Measurements from ENCODE around the gene RASSF7. TPM values are rescaled to one million over a fixed set of nuclear protein-coding genes. Genes with fewer than 3 reads are reported as not detected.
A peak's percentile ranks its signal among the peaks of the same experiment; 100 is the strongest.

The RASSF7 gene
- total RNA-seq, 4 donors from 2014 or later = 99.7 to 174 (median 139) TPM

DNA sequence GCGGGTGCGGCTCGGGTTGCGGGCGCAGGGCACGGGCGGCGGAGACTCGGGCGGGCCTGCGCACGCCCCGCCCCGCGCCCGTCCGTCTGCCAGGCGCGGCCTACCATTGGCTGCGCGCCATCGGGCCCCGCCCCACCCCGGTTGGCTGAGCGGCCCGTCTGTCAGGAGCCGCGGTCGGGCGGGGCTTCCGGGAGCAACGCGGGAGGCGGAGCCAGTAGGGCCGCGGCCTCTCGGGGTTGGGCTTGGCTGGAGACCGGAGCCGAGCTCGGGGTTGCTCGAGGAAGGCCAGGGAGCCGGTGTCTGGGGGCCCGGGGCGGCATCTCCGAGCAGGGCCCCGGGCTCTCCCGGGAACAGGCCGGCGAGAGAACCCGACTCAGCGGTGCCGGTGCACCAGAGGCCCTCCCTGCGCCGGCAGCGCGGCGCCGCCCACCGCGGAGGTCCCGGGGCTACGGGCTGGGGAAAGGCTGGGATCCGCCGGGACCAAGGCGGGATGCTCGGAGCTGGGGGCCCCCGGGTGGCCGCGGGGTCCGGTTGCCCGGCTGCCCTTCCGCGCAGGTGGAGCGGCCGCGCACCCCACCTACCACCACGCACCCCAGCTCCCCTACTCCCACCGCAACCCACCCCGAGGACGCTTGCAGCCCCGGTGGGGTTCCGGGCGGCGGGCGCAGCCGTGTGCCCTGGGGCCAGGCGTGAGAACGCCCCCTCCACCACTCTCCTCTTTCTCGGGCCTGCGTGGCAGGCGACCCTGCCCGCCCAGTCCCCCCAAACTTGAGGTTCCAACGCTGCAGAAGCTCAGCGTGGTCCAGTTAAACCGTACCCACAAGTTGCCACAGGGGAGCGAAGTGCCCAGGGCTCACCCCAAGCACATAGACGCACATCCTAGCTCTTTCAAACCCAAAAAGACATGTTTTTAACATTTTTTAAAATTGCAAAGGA, 25.0 kb upstream of the RASSF7 start, which contains the start of gene HRAS:
TSS of gene HRAS (minus strand) at position 58 of the 936 bp plus-strand sequence.
- DNase-seq (ENCODE audit: low spot score in 2 of 2) = peak; percentile 91 to 99
- H3K4me3 ChIP-seq (ENCODE audit: low read depth, poor library complexity, severe bottlenecking) = peak within 1 kb of the TSS; percentile 43
- 3 to 4% methylated on average over 27 to 58 of the region's 97 CpGs for WGBS, 2 donors
- intact Hi-C loops (cut with DNase I; ENCODE audit: low total_unique reads) = no loop called here
- TF ChIP-seq POLR2A (IDR thresholded peaks at IDR 0.05) = no peak
- TF ChIP-seq, protein P1, sequence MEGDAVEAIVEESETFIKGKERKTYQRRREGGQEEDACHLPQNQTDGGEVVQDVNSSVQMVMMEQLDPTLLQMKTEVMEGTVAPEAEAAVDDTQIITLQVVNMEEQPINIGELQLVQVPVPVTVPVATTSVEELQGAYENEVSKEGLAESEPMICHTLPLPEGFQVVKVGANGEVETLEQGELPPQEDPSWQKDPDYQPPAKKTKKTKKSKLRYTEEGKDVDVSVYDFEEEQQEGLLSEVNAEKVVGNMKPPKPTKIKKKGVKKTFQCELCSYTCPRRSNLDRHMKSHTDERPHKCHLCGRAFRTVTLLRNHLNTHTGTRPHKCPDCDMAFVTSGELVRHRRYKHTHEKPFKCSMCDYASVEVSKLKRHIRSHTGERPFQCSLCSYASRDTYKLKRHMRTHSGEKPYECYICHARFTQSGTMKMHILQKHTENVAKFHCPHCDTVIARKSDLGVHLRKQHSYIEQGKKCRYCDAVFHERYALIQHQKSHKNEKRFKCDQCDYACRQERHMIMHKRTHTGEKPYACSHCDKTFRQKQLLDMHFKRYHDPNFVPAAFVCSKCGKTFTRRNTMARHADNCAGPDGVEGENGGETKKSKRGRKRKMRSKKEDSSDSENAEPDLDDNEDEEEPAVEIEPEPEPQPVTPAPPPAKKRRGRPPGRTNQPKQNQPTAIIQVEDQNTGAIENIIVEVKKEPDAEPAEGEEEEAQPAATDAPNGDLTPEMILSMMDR (IDR thresholded peaks at IDR 0.05) = no peak

DNA sequence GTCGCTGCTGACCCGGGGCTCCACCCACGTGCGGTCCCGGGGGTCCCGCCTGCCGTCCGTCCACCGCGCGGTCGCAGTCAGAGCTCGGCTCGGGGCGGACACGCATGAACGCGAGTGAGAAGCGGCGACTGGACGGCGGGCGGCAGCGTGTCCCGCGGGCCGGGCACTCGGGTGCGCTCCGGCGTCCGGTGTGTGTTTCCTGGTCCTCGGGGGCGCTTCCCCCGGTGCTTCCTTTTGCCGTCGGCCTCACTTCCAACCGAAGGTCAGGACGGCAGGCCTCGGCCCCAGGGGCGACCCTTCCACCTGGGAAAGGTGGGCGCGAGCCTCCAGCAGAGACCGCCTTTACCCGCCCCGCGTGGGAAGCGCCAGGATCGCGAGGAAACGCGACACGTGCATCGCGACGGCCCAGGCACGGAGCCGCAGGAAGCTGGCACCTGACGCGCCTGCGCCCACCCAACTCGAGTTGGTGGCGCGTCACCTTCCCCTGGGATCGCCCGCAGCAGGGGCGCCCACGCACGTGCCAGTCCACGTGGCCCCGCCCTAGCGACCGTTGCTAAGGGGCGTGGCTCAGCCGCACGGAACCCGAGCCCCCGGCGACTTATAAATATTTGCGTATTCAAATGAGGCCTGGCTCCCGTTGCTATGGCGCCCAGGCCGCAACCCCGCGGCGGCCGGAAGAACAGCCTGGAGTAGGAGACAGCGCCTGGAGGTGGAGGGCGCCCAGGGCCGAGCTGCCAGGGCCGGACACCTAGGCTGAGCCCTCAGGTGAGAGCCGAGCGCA, 23.7 kb upstream of the RASSF7 start, which contains the start of gene LRRC56:
TSS of gene LRRC56 (plus strand) at position 687 of the 781 bp plus-strand sequence. CDS start 3,158 bp downstream, outside the sequence.
- 2 to 9% methylated on average over 39 to 82 of the region's 93 CpGs for WGBS, 2 donors
- peak; percentile 74 to 95 for DNase-seq (ENCODE audit: low spot score in 2 of 2)
- no peak for TF ChIP-seq POLR2A (IDR thresholded peaks at IDR 0.05)
- TF ChIP-seq, protein P1 (IDR thresholded peaks at IDR 0.05) = no peak
- intact Hi-C loops (cut with DNase I; ENCODE audit: low total_unique reads) = no loop called here
- H3K4me3 ChIP-seq (ENCODE audit: low read depth, poor library complexity, severe bottlenecking) = no peak within 1 kb of the TSS

DNA sequence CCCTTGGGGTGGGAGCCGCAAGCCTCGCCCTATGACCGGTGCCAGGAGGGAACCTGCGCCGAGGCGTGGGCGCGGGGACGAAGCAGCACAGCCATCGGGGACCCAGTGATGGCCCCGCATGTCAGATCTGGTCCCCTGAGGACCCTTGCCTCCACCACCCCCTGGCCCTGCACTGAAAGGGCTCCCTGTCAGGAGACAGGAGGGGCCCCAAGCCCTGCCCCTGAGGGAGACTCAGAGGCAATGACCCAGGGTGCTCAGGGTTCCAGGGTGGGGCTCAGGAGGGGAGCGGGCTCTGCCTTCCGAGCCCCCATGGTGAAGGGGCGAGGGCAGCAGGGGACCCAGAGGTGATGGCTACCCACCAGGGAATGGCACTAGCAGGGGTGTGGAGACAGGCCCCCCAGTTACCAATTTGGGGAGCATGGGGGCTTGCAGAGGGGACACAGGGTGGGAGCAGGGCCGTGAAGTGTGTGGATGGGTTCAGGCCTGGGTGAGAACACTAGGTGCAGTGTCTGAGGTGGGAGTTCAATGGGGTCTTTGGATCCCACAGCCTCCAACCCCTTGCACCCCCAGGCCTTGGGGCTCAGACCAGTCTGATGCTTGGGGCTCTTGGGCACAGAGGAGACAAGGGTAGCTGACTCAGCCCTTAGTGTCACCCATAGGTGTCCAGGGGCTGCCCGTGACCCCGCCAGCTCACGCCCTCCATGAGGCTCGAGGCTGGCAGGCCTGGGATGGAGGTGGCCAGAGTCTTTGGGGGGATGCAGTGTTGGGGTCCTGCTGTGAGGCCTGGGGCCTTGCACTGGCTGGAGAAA, 22.9 kb upstream of the RASSF7 start:
- TF ChIP-seq, protein P1 (IDR thresholded peaks at IDR 0.05) = no peak
- no peak for TF ChIP-seq POLR2A (IDR thresholded peaks at IDR 0.05)
- intact Hi-C loops (cut with DNase I; ENCODE audit: low total_unique reads) = no loop called here
- peak in 1 of 2 donors; percentile 86 for DNase-seq (ENCODE audit: low spot score in 2 of 2)
- no peak overlapping the region for H3K4me3 ChIP-seq (ENCODE audit: low read depth, poor library complexity, severe bottlenecking)
- WGBS, 2 donors = 35 to 87% methylated on average over 9 to 19 of the region's 19 CpGs

DNA sequence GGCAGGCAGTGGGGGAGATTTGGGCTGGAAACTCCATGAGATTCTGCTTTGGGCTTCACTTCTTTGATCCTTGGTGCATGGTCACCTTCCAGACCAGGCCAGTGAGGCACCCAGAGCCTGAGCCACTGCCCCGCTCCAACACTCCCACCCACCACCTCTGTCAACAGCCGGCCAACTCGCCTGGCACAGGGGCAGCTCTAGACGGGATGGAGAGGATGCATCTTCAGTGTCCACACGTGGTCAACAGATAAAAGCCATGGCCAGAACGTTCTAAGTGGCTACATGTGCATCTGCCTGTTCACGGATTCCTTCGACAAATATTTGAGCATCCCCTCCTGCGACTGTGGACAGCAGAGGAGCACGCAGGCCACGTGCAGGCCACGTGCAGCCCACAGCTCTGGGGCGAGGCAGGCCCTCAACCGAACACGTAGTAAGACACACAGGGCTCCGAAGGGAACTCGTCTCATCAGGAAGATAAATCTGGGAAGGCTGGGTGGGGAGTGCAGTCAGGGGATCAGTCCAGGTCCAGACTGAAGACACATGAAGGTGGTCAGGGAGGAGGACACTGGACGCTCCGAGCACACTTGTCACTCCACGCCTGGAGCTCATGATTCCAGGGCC, 22.2 kb upstream of the RASSF7 start:
- no peak overlapping the region for H3K4me3 ChIP-seq (ENCODE audit: low read depth, poor library complexity, severe bottlenecking)
- 93 to 94% methylated on average over 20 of the region's 20 CpGs for WGBS, 2 donors
- intact Hi-C loops (cut with DNase I; ENCODE audit: low total_unique reads) = no loop called here
- peak in 1 of 2 donors; percentile 82 for DNase-seq (ENCODE audit: low spot score in 2 of 2)
- no peak for TF ChIP-seq POLR2A (IDR thresholded peaks at IDR 0.05)
- TF ChIP-seq, protein P1 (IDR thresholded peaks at IDR 0.05) = no peak

All from lower leg skin (tissue), 4 donors.